Fibroblast of upper back skin (primary cell): ENCODE data around the gene NOSTRIN.

Experiments
- DNase-seq: peaks from one replicate; pipeline ENCODE4 v3.0.0-alpha.2; 2013

Gene NOSTRIN

GRCh38 chr2:168892327-168892726, 89.9 kb downstream of the NOSTRIN start:
- DNase-seq = no peak

GRCh38 chr2:168894101-168894500, 91.7 kb downstream of the NOSTRIN start:
- DNase-seq = no peak

- no peak for DNase-seq
Measured at GRCh38 chr2:168894720-168895119, 92.3 kb downstream of the NOSTRIN start.

GRCh38 chr2:168895771-168896170, 93.3 kb downstream of the NOSTRIN start:
- DNase-seq = peak; percentile 23

- DNase-seq = no peak
Measured at GRCh38 chr2:168896783-168897182, 94.3 kb downstream of the NOSTRIN start.

GRCh38 chr2:168897449-168897848, 95.0 kb downstream of the NOSTRIN start:
- DNase-seq = no peak

GRCh38 chr2:168901003-168901402, 98.6 kb downstream of the NOSTRIN start, which contains the start of gene G6PC2:
G6PC2 (plus strand) TSS chr2:168901291; CDS start chr2:168901332, 41 bp downstream.
- DNase-seq = no peak

GRCh38 chr2:168903888-168904287, 101.5 kb downstream of the NOSTRIN start:
- no peak for DNase-seq

- DNase-seq = no peak
Measured at GRCh38 chr2:168904358-168904757, 101.9 kb downstream of the NOSTRIN start.

- no peak for DNase-seq
Measured at GRCh38 chr2:168907940-168908662, 105.7 kb downstream of the NOSTRIN start.

GRCh38 chr2:168910330-168910729, 107.9 kb downstream of the NOSTRIN start:
- DNase-seq = no peak

GRCh38 chr2:168912466-168912865, 110.0 kb downstream of the NOSTRIN start:
- DNase-seq = no peak

GRCh38 chr2:168912901-168913369, 110.5 kb downstream of the NOSTRIN start:
- peak; percentile 13 for DNase-seq

GRCh38 chr2:168913495-168913894, 111.1 kb downstream of the NOSTRIN start:
- DNase-seq = no peak
